Measurements from ENCODE around the gene WDR46.

Gene WDR46

DNA sequence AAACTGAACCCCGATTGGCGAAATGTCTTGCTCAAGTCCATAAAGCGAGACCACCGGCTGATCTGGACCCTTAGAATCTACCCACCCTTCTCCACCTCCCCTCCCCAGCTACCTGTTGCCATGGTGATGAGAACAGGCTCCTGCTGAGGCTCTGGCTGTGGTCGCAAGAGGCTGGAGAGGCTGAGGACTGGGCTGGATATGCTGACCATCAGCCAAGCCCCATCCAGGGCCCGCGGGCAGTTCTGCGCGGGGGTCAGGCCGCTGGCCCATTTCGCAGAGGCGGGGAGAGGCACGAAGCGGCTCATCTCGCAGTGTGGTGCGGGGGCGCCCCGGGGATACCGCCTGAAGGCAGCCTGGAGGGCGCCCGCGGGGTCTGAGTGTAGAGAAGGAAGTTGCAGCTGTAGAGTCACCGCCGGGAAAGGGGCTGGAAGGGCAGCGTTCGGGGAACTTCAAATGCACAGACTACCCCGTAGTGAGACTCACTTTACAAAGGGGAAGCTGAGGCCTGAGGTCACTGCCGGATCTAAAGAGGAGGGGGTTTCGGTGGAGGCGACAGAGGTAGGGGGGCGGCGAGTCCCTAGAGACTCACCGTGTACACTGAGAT is 24.2 kb upstream of the WDR46 start (continued):
- TF ChIP-seq, protein P1, sequence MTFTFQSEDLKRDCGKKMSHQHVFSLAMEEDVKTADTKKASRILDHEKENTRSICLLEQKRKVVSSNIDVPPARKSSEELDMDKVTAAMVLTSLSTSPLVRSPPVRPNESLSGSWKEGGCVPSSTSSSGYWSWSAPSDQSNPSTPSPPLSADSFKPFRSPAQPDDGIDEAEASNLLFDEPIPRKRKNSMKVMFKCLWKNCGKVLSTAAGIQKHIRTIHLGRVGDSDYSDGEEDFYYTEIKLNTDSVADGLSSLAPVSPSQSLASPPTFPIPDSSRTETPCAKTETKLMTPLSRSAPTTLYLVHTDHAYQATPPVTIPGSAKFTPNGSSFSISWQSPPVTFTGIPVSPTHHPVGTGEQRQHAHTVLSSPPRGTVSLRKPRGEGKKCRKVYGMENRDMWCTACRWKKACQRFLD (tag by site-specific recombination; IDR thresholded peaks at IDR 0.05): no peak
- TF ChIP-seq ZBTB48 (tag by site-specific recombination; IDR thresholded peaks at IDR 0.05) (no peak; the same call in 1 of the 2 replicates), KLF7 (tag by site-specific recombination; IDR thresholded peaks at IDR 0.05; ENCODE audit: borderline replicate concordance) (0 out of 2 replicates have a peak, but pooled peaks have one; percentile 5), ZNF174 (tag by site-specific recombination; IDR thresholded peaks at IDR 0.05) (no peak), ZNF549 (tag by site-specific recombination; IDR thresholded peaks at IDR 0.05) (no peak), ZIC2 (tag by site-specific recombination; IDR thresholded peaks at IDR 0.05) (peak; percentile 92), SCRT2 (tag by site-specific recombination; IDR thresholded peaks at IDR 0.05) (peak; percentile 81), ZNF366 (tag by site-specific recombination; conservative IDR thresholded peaks at IDR 0.05) (no peak), ZNF677 (tag by site-specific recombination; IDR thresholded peaks at IDR 0.05) (no peak), KLF8 (tag by site-specific recombination; IDR thresholded peaks at IDR 0.05) (no peak), ZNF423 (tag by site-specific recombination; IDR thresholded peaks at IDR 0.05) (peak; percentile 73), ZNF561 (tag by site-specific recombination; IDR thresholded peaks at IDR 0.05; ENCODE audit: borderline replicate concordance) (no peak), ZNF830 (tag by site-specific recombination; IDR thresholded peaks at IDR 0.05; ENCODE audit: low read depth) (no peak), ZNF335 (tag by site-specific recombination; conservative IDR thresholded peaks at IDR 0.05) (peak; percentile 93), ZNF544 (tag by site-specific recombination; IDR thresholded peaks at IDR 0.05) (no peak)
- TF ChIP-seq, protein P2, sequence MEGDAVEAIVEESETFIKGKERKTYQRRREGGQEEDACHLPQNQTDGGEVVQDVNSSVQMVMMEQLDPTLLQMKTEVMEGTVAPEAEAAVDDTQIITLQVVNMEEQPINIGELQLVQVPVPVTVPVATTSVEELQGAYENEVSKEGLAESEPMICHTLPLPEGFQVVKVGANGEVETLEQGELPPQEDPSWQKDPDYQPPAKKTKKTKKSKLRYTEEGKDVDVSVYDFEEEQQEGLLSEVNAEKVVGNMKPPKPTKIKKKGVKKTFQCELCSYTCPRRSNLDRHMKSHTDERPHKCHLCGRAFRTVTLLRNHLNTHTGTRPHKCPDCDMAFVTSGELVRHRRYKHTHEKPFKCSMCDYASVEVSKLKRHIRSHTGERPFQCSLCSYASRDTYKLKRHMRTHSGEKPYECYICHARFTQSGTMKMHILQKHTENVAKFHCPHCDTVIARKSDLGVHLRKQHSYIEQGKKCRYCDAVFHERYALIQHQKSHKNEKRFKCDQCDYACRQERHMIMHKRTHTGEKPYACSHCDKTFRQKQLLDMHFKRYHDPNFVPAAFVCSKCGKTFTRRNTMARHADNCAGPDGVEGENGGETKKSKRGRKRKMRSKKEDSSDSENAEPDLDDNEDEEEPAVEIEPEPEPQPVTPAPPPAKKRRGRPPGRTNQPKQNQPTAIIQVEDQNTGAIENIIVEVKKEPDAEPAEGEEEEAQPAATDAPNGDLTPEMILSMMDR (tag by site-specific recombination; IDR thresholded peaks at IDR 0.05): peak; percentile 22
- TF ChIP-seq, protein P3, sequence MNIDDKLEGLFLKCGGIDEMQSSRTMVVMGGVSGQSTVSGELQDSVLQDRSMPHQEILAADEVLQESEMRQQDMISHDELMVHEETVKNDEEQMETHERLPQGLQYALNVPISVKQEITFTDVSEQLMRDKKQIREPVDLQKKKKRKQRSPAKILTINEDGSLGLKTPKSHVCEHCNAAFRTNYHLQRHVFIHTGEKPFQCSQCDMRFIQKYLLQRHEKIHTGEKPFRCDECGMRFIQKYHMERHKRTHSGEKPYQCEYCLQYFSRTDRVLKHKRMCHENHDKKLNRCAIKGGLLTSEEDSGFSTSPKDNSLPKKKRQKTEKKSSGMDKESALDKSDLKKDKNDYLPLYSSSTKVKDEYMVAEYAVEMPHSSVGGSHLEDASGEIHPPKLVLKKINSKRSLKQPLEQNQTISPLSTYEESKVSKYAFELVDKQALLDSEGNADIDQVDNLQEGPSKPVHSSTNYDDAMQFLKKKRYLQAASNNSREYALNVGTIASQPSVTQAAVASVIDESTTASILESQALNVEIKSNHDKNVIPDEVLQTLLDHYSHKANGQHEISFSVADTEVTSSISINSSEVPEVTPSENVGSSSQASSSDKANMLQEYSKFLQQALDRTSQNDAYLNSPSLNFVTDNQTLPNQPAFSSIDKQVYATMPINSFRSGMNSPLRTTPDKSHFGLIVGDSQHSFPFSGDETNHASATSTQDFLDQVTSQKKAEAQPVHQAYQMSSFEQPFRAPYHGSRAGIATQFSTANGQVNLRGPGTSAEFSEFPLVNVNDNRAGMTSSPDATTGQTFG (tag by site-specific recombination; IDR thresholded peaks at IDR 0.05; ENCODE audit: borderline replicate concordance): no peak

DNA sequence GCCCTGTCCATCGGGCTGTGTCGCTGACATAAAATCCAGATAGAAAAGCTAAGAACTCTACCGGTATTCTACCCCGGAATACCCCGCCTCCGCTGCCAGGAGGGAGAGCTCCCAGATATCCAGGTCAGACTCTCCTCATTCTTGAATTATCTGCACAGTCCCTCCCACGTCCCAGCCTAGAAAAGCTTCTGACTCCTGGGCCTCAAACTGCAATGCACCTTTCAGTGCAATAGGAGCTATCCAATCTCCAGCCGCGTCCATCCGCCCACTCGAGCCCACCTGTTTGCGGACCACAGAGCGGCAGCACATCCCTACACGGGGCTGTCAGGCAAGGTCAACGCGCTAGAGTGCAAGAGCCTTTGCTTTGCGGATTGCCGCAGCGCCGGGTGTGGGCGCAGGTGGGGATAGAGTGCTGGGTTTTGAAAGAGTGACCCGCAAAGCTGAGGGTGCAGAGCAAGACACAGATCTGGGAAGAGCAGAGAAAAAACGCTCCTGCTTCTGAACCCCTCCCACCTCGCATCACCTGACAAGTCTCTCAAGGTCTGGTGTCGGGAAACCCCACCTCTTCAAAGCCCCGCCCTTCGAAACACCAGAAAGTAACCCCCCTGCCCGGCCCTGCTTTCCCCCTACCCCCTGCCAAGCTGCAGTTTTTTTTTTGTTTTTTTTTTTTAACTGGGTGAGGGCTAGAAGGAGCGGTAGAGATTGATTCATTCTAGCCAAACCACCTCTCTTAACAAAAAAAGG is 23.5 kb upstream of the WDR46 start:
- Histone ChIP-seq H3K36me3 (ENCODE audit: control insufficient read depth in 2 of 2, insufficient read depth in 1 of 2, low read length in 2 of 2) (peaks cover 0 to 10% of the 10 kb centered on the region in 2 experiments; a peak in 2 of 3 replicates), H3K9me3 (ENCODE audit: control insufficient read depth, insufficient read depth, low read depth, low read length) (no peaks in the 10 kb centered on the region), H3K4me3 (ENCODE audit: low read depth, low read length) (peak overlapping the region; percentile 61), H3K27ac (ENCODE audit: extremely low read depth, low read depth, low read length) (peak overlapping the region; percentile 79), H3K4me1 (ENCODE audit: control insufficient read depth, insufficient read depth, low read length) (peaks cover 5% of the 10 kb centered on the region)
- CTCF ChIA-PET: interaction anchor here (0.6 to 7.0 kb wide), 16 partner anchors 11 to 1238 kb away, joined by 3 to 53 read pairs (median 5); partner anchors contain the start of genes B3GALT4 and RGL2
- POLR2A ChIA-PET: interaction anchor here (0.5 to 5.0 kb wide), 17 partner anchors 9 to 341 kb away, joined by 3 to 50 read pairs (median 7); partner anchors contain the start of genes B3GALT4, PFDN6, RGL2 and RPS18
- TF ChIP-seq ZNF366 (tag by site-specific recombination; conservative IDR thresholded peaks at IDR 0.05): peak; percentile 51
- peak; percentile 10; the same call in 1 of the 2 replicates for TF ChIP-seq KLF1 (tag by site-specific recombination; IDR thresholded peaks at IDR 0.05)
- peak; percentile 64 for TF ChIP-seq SP2 (tag by site-specific recombination; IDR thresholded peaks at IDR 0.05)
- TF ChIP-seq ZXDB (tag by site-specific recombination; IDR thresholded peaks at IDR 0.05): peak; percentile 92
- TF ChIP-seq ZNF544 (tag by site-specific recombination; IDR thresholded peaks at IDR 0.05): no peak
- TF ChIP-seq, protein P4, sequence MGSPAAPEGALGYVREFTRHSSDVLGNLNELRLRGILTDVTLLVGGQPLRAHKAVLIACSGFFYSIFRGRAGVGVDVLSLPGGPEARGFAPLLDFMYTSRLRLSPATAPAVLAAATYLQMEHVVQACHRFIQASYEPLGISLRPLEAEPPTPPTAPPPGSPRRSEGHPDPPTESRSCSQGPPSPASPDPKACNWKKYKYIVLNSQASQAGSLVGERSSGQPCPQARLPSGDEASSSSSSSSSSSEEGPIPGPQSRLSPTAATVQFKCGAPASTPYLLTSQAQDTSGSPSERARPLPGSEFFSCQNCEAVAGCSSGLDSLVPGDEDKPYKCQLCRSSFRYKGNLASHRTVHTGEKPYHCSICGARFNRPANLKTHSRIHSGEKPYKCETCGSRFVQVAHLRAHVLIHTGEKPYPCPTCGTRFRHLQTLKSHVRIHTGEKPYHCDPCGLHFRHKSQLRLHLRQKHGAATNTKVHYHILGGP (tag by site-specific recombination; IDR thresholded peaks at IDR 0.05): no peak
- TF ChIP-seq, protein P5, sequence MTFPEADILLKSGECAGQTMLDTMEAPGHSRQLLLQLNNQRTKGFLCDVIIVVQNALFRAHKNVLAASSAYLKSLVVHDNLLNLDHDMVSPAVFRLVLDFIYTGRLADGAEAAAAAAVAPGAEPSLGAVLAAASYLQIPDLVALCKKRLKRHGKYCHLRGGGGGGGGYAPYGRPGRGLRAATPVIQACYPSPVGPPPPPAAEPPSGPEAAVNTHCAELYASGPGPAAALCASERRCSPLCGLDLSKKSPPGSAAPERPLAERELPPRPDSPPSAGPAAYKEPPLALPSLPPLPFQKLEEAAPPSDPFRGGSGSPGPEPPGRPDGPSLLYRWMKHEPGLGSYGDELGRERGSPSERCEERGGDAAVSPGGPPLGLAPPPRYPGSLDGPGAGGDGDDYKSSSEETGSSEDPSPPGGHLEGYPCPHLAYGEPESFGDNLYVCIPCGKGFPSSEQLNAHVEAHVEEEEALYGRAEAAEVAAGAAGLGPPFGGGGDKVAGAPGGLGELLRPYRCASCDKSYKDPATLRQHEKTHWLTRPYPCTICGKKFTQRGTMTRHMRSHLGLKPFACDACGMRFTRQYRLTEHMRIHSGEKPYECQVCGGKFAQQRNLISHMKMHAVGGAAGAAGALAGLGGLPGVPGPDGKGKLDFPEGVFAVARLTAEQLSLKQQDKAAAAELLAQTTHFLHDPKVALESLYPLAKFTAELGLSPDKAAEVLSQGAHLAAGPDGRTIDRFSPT (tag by site-specific recombination; IDR thresholded peaks at IDR 0.05): no peak
- TF ChIP-seq HOXC10 (CRISPR knock-in tag; IDR thresholded peaks at IDR 0.05): no peak
- no peak for TF ChIP-seq ZNF274 (IDR thresholded peaks at IDR 0.05; ENCODE audit: low read length)
- TF ChIP-seq ZNF274 (tag by site-specific recombination; IDR thresholded peaks at IDR 0.05; ENCODE audit: borderline replicate concordance): no peak
- TF ChIP-seq SP7 (tag by site-specific recombination; IDR thresholded peaks at IDR 0.05): no peak
- no peak for TF ChIP-seq MEIS1 (CRISPR knock-in tag; IDR thresholded peaks at IDR 0.05; ENCODE audit: borderline replicate concordance)

All from HEK293 (cell line).